LoVo (cell line): ENCODE measurements around the gene FZD4.

Source experiments
- DNase-seq: peaks from one replicate; pipeline ENCODE4 v3.0.0-alpha.2; 2016; ENCODE audit warnings: low spot score

The FZD4 gene

DNA sequence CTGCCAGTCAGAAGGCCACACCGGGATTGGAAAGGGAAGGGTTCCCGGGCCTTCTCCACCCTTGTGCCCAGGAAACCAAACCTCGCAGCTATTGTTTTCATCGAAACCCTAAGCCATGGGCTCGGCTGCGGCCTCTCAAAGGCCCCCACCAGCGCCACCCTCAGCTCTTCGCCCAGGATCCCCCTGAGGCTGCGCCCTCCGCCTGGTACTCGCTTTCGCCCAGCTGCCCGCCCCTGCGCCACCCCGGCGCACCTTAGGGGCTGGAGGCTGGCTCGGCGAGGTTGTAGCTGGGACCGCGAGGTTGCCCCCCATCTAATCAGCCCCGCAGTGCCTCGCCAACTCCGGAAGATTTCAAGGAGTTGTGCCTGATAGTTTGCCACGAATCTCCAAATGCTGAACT is 49.0 kb downstream of the FZD4 start:
- DNase-seq: no peak

- DNase-seq: no peak
These were observed 49.9 kb downstream of the FZD4 start for GRCh38 chr11:86905252-86905651.

DNA sequence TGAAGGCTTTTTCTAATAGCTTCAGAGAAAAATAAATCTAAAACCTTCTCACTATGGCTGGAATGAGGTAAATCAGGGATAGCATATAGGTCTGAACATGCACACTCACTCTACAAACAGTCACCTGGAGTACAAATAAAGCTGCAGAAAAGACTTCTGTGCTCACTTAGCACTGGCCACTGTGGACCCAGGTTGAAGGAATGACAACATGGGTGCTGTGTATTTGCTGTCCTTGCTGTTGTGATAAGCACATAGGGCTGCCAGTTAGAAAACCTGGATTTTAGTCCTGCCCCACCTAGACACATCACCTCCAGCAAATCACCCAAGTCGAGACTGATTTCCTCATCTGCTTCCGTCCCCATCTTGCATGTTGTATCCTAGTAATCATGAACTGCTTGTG is 51.2 kb downstream of the FZD4 start:
- DNase-seq: no peak

- no peak for DNase-seq
These were observed 52.9 kb downstream of the FZD4 start for GRCh38 chr11:86902345-86902744.

GRCh38 chr11:86901599-86901998 is 53.6 kb downstream of the FZD4 start:
- no peak for DNase-seq

GRCh38 chr11:86900162-86900561 is 55.0 kb downstream of the FZD4 start:
- DNase-seq: no peak

DNA sequence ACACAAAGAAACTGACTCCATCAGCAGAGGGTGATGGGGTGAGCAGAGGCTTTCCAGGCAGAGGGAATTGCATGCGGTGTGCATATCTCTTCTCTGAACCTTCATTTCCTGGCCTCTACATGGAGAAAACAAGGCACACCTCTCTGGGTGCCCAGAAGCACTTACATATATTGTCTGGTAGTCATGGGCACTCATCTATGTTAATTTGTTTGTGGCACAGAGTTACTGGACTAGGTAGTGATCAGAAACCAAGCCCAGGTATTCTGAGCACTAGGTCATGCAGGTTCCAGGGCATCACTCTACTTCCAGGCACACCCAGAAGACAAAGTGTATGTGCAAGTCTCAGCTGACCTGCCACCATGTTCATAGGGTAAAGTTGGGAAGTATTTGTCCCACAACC is 56.5 kb downstream of the FZD4 start:
- no peak for DNase-seq

DNA sequence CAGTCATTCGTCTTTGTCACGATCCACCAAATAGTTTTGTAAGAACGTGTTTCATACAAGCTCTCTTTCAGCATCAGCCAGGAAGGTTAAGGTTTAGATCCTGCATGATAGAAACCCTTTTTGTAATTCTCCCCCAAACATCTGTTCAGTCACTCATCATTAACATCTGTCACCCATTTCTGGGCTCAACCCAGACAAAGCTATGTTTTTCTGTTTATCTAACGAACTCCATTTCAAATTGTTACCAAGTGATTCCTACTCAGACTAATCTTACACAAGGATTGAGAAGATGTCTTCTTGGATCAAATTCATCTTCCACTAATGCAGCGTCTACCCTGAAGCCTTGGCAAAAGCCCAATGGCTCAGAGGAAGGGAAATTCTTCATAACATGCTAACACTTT is 58.8 kb downstream of the FZD4 start:
- no peak for DNase-seq
